Measurements from ENCODE around the gene APBA1.

The APBA1 gene

GRCh38 chr9:69671879-69672595 is at the start of gene APBA1:
APBA1 (minus strand) TSS chr9:69672371.
- H3K4me3 ChIP-seq (ENCODE audit: low read depth, low read length), result peak within 1 kb of the TSS; percentile 70
- peak; percentile 35 for DNase-seq (ENCODE audit: low read depth)
- TF ChIP-seq CTCF (conservative IDR thresholded peaks at IDR 0.05; ENCODE audit: low read depth, low read length), result no peak

- no peak for DNase-seq (ENCODE audit: low read depth)
- no peak overlapping the region for H3K4me3 ChIP-seq (ENCODE audit: low read depth, low read length)
- TF ChIP-seq CTCF (conservative IDR thresholded peaks at IDR 0.05; ENCODE audit: low read depth, low read length), result no peak
These were observed 47.8 kb upstream of the APBA1 start for GRCh38 chr9:69719983-69720382.

- no peak for TF ChIP-seq CTCF (conservative IDR thresholded peaks at IDR 0.05; ENCODE audit: low read depth, low read length)
- peak; percentile 80 for DNase-seq (ENCODE audit: low read depth)
- no peak overlapping the region for H3K4me3 ChIP-seq (ENCODE audit: low read depth, low read length)
These were observed 47.2 kb upstream of the APBA1 start for GRCh38 chr9:69719367-69719766.

- no peak for DNase-seq (ENCODE audit: low read depth)
- H3K4me3 ChIP-seq (ENCODE audit: low read depth, low read length), result no peak overlapping the region
- TF ChIP-seq CTCF (conservative IDR thresholded peaks at IDR 0.05; ENCODE audit: low read depth, low read length), result no peak
These were observed 46.0 kb upstream of the APBA1 start for GRCh38 chr9:69718218-69718617.

- DNase-seq (ENCODE audit: low read depth), result no peak
- H3K4me3 ChIP-seq (ENCODE audit: low read depth, low read length), result no peak overlapping the region
- no peak for TF ChIP-seq CTCF (conservative IDR thresholded peaks at IDR 0.05; ENCODE audit: low read depth, low read length)
These were observed 43.7 kb upstream of the APBA1 start for GRCh38 chr9:69715825-69716224.

- DNase-seq (ENCODE audit: low read depth), result no peak
- no peak overlapping the region for H3K4me3 ChIP-seq (ENCODE audit: low read depth, low read length)
- no peak for TF ChIP-seq CTCF (conservative IDR thresholded peaks at IDR 0.05; ENCODE audit: low read depth, low read length)
These were observed 42.9 kb upstream of the APBA1 start for GRCh38 chr9:69715096-69715495.

- DNase-seq (ENCODE audit: low read depth), result no peak
- no peak for TF ChIP-seq CTCF (conservative IDR thresholded peaks at IDR 0.05; ENCODE audit: low read depth, low read length)
- H3K4me3 ChIP-seq (ENCODE audit: low read depth, low read length), result no peak overlapping the region
These were observed 25.3 kb upstream of the APBA1 start for GRCh38 chr9:69697475-69697874.
